Subcutaneous abdominal adipose tissue (tissue), 5 donors: ENCODE results near the gene SHROOM3.

Source experiments
- H3K27ac ChIP-seq: one replicate; pipeline ENCODE4 v1.7.0; 2013; ENCODE audit warnings: low read depth, mild to moderate bottlenecking, inconsistent platforms, low read length, moderate library complexity
- H3K27me3 ChIP-seq, 5 donors: one replicate each; pipeline ENCODE4 v1.7.0; 2013; ENCODE audit warnings: low read length in 5 of 5, inconsistent platforms in 1 of 5; ENCODE audit not compliant: control insufficient read depth in 5 of 5, insufficient read depth in 4 of 5
- H3K36me3 ChIP-seq, 5 donors: one replicate each; pipeline ENCODE4 v1.7.0; 2013; ENCODE audit warnings: low read length in 5 of 5; ENCODE audit not compliant: control insufficient read depth in 5 of 5, insufficient read depth in 5 of 5
- H3K4me1 ChIP-seq, 5 donors: one replicate each; pipeline ENCODE4 v1.7.0; 2013; ENCODE audit warnings: low read length in 5 of 5, mild to moderate bottlenecking in 3 of 5, moderate library complexity in 1 of 5; ENCODE audit not compliant: control insufficient read depth in 5 of 5, insufficient read depth in 5 of 5
- H3K4me3 ChIP-seq, 5 donors: one replicate each; pipeline ENCODE4 v1.7.0; 2013; ENCODE audit warnings: low read length in 5 of 5, low read depth in 1 of 5
- H3K9ac ChIP-seq, 5 donors: one replicate each; pipeline ENCODE4 v1.7.0; 2013; ENCODE audit warnings: low read length in 5 of 5, mild to moderate bottlenecking in 4 of 5, moderate library complexity in 3 of 5
- H3K9me3 ChIP-seq, 5 donors: one replicate each; pipeline ENCODE4 v1.7.0; 2013; ENCODE audit warnings: low read length in 5 of 5; ENCODE audit not compliant: control insufficient read depth in 5 of 5
- donor health status: healthy.
- donor health status: healthy.
- donor health status: healthy.
- donor health status: healthy.
- donor health status: healthy.

SHROOM3 gene

DNA sequence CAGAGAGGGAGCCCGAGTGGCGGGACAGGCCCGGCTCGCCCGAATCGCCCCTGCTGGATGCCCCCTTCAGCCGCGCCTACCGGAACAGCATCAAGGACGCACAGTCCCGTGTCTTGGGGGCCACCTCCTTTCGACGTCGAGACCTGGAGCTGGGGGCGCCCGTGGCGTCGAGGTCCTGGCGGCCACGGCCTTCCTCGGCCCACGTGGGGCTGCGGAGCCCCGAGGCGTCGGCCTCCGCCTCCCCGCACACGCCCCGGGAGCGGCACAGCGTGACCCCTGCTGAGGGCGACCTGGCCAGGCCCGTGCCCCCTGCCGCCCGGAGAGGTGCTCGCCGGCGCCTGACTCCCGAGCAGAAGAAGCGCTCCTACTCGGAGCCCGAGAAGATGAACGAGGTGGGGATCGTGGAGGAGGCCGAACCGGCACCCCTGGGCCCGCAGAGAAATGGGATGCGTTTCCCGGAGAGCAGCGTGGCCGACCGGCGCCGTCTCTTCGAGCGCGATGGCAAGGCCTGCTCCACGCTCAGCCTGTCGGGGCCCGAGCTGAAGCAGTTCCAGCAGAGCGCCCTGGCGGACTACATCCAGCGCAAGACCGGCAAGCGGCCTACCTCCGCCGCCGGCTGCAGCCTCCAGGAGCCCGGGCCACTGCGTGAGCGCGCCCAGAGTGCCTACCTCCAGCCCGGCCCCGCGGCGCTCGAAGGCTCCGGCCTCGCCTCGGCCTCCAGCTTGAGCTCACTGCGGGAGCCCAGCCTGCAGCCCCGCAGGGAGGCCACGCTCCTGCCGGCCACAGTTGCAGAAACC is 306.0 kb downstream of the SHROOM3 start:
- Histone ChIP-seq H3K27me3 (peaks cover 0 to 4% (median 0%) of the 10 kb centered on the region in 5 donors), H3K4me3 (no peak overlapping the region), H3K4me1 (peaks cover 0 to 5% (median 0%) of the 10 kb centered on the region in 5 donors), H3K27ac (no peak overlapping the region), H3K9ac (no peak overlapping the region), H3K9me3 (no peaks in the 10 kb centered on the region), H3K36me3 (no peaks in the 10 kb centered on the region)

GRCh38 chr4:76741663-76742020 is 306.6 kb downstream of the SHROOM3 start:
- Histone ChIP-seq H3K36me3 (no peaks in the 10 kb centered on the region), H3K9me3 (no peaks in the 10 kb centered on the region), H3K9ac (no peak overlapping the region), H3K27ac (no peak overlapping the region), H3K4me3 (no peak overlapping the region), H3K4me1 (peaks cover 0 to 5% (median 0%) of the 10 kb centered on the region in 5 donors), H3K27me3 (peaks cover 0 to 4% (median 0%) of the 10 kb centered on the region in 5 donors)

DNA sequence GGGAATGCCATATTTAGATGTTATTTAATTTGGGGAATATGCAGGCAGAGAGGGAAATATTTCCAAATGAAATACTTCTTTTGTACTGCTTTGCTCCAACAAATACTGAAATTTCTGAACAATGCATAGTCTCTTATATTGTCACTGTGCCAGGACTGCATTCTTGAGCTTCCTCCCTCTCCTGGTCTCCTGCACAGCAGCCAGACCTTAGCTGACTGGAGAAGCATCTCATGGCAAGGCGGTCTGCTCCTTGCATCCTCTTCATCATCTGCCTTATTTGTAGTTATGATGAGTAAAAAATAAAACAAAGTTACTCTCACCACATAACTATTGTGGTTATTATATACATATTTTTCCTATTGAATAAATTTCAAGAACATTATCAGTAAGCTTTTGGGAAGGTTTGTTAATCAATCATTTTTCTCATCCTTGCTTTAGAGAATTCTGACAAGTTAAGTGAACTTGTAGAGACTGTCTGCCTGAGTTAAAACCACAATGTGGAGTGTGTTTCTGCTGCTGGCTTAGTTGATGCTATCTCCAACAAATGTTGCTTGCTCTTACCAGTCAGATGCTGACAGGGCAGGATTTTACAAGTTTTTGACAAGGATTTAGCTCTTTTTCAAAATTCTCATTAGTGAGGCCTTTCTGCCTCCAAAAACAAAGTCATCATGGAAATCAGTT is 309.4 kb downstream of the SHROOM3 start:
- Histone ChIP-seq H3K27ac (no peak overlapping the region), H3K4me1 (no peaks in the 10 kb centered on the region), H3K4me3 (no peak overlapping the region), H3K9ac (no peak overlapping the region), H3K9me3 (no peaks in the 10 kb centered on the region), H3K27me3 (no peaks in the 10 kb centered on the region), H3K36me3 (no peaks in the 10 kb centered on the region)

DNA sequence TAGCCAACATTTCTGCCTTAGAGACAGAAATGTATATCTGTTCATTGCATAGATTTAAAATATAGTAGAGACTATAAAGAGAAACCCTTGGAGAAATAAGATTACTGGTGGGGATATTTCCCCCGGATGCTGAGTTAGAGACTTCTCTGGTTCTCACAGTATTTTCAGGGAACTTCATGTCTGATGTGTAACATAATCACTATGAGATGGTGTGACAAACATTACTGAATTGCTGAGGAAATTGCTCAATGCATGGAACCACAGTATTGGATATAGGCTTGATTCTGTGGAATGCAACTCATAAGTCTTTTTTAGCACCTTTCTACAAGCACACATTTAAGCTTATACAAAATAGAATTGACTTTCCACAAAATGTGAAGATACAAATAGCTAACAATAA is 310.2 kb downstream of the SHROOM3 start:
- H3K4me3 ChIP-seq, result no peak overlapping the region
- H3K27ac ChIP-seq, result no peak overlapping the region
- H3K9ac ChIP-seq, result no peak overlapping the region

GRCh38 chr4:76747563-76747962 is 312.5 kb downstream of the SHROOM3 start:
- Histone ChIP-seq H3K4me1 (no peaks in the 10 kb centered on the region), H3K36me3 (no peaks in the 10 kb centered on the region), H3K9me3 (peaks cover 0 to 6% (median 3%) of the 10 kb centered on the region in 5 donors), H3K27me3 (no peaks in the 10 kb centered on the region), H3K9ac (no peak overlapping the region), H3K27ac (no peak overlapping the region), H3K4me3 (no peak overlapping the region)

More for the DNA sequence above, 310.2 kb downstream of the SHROOM3 start:
- H3K4me1 ChIP-seq, result no peaks in the 10 kb centered on the region
- H3K36me3 ChIP-seq, result no peaks in the 10 kb centered on the region
- no peaks in the 10 kb centered on the region for H3K27me3 ChIP-seq
- no peaks in the 10 kb centered on the region for H3K9me3 ChIP-seq

- no peak overlapping the region for H3K27ac ChIP-seq
- H3K36me3 ChIP-seq, result no peaks in the 10 kb centered on the region
Measured at GRCh38 chr4:76748649-76749048, 313.6 kb downstream of the SHROOM3 start.

GRCh38 chr4:76749355-76749754 is 314.3 kb downstream of the SHROOM3 start:
- Histone ChIP-seq H3K9me3 (peaks cover 0 to 6% (median 3%) of the 10 kb centered on the region in 5 donors), H3K27me3 (no peaks in the 10 kb centered on the region), H3K4me1 (peaks cover 0 to 14% (median 10%) of the 10 kb centered on the region in 5 donors), H3K27ac (no peak overlapping the region), H3K36me3 (no peaks in the 10 kb centered on the region), H3K4me3 (no peak overlapping the region), H3K9ac (no peak overlapping the region)

More at GRCh38 chr4:76748649-76749048, 313.6 kb downstream of the SHROOM3 start:
- peaks cover 0 to 6% (median 3%) of the 10 kb centered on the region in 5 donors for H3K9me3 ChIP-seq
- H3K9ac ChIP-seq, result no peak overlapping the region
- no peaks in the 10 kb centered on the region for H3K27me3 ChIP-seq
- H3K4me1 ChIP-seq, result peaks cover 0 to 7% (median 4%) of the 10 kb centered on the region in 5 donors
- no peak overlapping the region for H3K4me3 ChIP-seq

DNA sequence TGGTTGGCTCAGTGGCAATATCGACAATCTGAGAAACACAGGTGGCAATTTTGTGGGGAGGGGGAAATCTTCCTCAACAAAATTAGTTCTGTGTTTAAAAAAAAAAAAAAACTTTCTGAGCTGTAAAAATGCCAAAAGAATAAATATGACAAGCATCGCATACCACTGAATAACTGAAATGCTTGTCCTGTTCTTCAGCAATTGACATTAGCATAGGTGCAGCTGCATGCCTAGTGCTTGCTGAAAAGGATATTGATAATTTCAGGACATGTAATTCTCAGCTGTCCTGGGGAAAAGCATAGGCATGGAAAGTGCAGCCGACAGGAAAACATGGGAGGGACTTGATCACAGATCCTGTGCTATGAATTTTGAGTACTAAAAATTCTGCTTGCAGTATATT is 315.7 kb downstream of the SHROOM3 start:
- peaks cover 0 to 6% (median 3%) of the 10 kb centered on the region in 5 donors for H3K9me3 ChIP-seq
- H3K27ac ChIP-seq, result no peak overlapping the region
- H3K36me3 ChIP-seq, result no peaks in the 10 kb centered on the region
- H3K27me3 ChIP-seq, result peaks cover 0 to 2% (median 0%) of the 10 kb centered on the region in 5 donors
- peaks cover 0 to 17% (median 15%) of the 10 kb centered on the region in 5 donors for H3K4me1 ChIP-seq
- H3K4me3 ChIP-seq, result no peak overlapping the region
- no peak overlapping the region for H3K9ac ChIP-seq

- Histone ChIP-seq H3K9me3 (peaks cover 0 to 6% (median 3%) of the 10 kb centered on the region in 5 donors), H3K4me3 (no peak overlapping the region), H3K27ac (no peak overlapping the region), H3K27me3 (peaks cover 0 to 2% (median 0%) of the 10 kb centered on the region in 5 donors), H3K9ac (no peak overlapping the region), H3K4me1 (peaks cover 0 to 17% (median 15%) of the 10 kb centered on the region in 5 donors), H3K36me3 (no peaks in the 10 kb centered on the region)
Measured at GRCh38 chr4:76751612-76752343, 316.7 kb downstream of the SHROOM3 start.
